ENCODE data around the gene NRXN3.

GRCh38 chr14:79530555-79530954 is 1360.4 kb downstream of the NRXN3 start:
- TF ChIP-seq, protein P1, sequence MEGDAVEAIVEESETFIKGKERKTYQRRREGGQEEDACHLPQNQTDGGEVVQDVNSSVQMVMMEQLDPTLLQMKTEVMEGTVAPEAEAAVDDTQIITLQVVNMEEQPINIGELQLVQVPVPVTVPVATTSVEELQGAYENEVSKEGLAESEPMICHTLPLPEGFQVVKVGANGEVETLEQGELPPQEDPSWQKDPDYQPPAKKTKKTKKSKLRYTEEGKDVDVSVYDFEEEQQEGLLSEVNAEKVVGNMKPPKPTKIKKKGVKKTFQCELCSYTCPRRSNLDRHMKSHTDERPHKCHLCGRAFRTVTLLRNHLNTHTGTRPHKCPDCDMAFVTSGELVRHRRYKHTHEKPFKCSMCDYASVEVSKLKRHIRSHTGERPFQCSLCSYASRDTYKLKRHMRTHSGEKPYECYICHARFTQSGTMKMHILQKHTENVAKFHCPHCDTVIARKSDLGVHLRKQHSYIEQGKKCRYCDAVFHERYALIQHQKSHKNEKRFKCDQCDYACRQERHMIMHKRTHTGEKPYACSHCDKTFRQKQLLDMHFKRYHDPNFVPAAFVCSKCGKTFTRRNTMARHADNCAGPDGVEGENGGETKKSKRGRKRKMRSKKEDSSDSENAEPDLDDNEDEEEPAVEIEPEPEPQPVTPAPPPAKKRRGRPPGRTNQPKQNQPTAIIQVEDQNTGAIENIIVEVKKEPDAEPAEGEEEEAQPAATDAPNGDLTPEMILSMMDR (conservative IDR thresholded peaks at IDR 0.05; ENCODE audit: low read depth, low read length), result no peak
- TF ChIP-seq EZH2 (IDR thresholded peaks at IDR 0.05; ENCODE audit: low read length, unreplicated experiment), result no peak
- TF ChIP-seq EZH2phosphoT487 (IDR thresholded peaks at IDR 0.05; ENCODE audit: borderline replicate concordance, low read length), result no peak
